Lower lobe of right lung (tissue), 2 donors: Measurements from ENCODE around the gene FLT1. TPM values are rescaled to one million over a fixed set of nuclear protein-coding genes. Genes with fewer than 3 reads are reported as not detected.

Source experiments
- ATAC-seq, 2 donors: fragments of 200-7000 bp; cut with Tn5 transposase; one replicate each; pipeline ENCODE4 v1.9.1; 2020 to 2022; ENCODE audit warnings: mild to moderate bottlenecking in 2 of 2, moderate library complexity in 2 of 2
- DNase-seq: peaks from one replicate; pipeline ENCODE4 v3.0.0-alpha.2; 2020
- H3K27ac ChIP-seq: fragments of 200-600 bp; one replicate; pipeline ENCODE4 v1.8.0; 2022
- H3K27me3 ChIP-seq: fragments of 200-600 bp; one replicate; pipeline ENCODE4 v1.8.0; 2022; ENCODE audit warnings: low read depth
- H3K36me3 ChIP-seq: fragments of 200-600 bp; one replicate; pipeline ENCODE4 v1.8.0; 2022; ENCODE audit warnings: mild to moderate bottlenecking
- H3K4me1 ChIP-seq: fragments of 200-600 bp; one replicate; pipeline ENCODE4 v1.8.0; 2022
- H3K4me3 ChIP-seq: fragments of 200-600 bp; one replicate; pipeline ENCODE4 v1.8.0; 2022; ENCODE audit warnings: mild to moderate bottlenecking
- H3K9me3 ChIP-seq: fragments of 200-600 bp; one replicate; pipeline ENCODE4 v1.8.0; 2022
- CTCF ChIP-seq: fragments of 200-600 bp; IDR thresholded peaks from one replicate; pipeline ENCODE4 v1.8.0; 2022; ENCODE audit warnings: antibody characterized with exemption, mild to moderate bottlenecking
- intact Hi-C: fragments of 100-400 bp; cut with DNase I; formaldehyde crosslinking; loops from one replicate; pipeline ENCODE4 v1.11.0; 2022
- total RNA-seq: library from RNA; stranded (reverse); fragmentation: NEBNext Ultra II Directional; extraction: Animal tissue kit (Norgen Biotek cat#: 25700); gene quantifications from one replicate; pipeline ENCODE4 v1.2.1, GENCODE V29; 2021
- donor health status: DM: no; HTN: yes; CAD: no; lungs with severe emphysema.

The FLT1 gene
- total RNA-seq, 1 donor from 2014 or later = 41.9 TPM

DNA sequence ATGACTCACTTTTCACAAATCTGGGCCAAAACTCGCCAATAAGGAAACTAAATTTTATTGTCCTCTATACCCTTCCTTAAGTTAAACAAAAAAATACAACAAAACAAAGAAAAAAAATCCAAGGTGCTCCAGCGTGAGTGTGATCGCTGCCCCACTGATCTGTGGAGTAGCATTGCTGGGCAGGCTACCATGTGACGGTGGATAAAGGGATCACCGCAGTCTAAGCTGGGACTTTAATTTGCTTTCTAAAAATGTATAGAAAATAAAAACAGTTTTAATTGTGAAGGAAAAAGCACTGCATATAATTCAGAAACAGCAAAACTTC, 92.9 kb downstream of the FLT1 start:
- no peak for DNase-seq
- no peak for ATAC-seq
- Histone ChIP-seq H3K4me1 (peaks cover 27% of the 10 kb centered on the region), H3K36me3 (peaks cover 9% of the 10 kb centered on the region), H3K9me3 (no peaks in the 10 kb centered on the region), H3K27ac (no peak overlapping the region), H3K27me3 (no peaks in the 10 kb centered on the region), H3K4me3 (no peak overlapping the region)
- no peak for TF ChIP-seq CTCF
- intact Hi-C loops = no loop called here

DNA sequence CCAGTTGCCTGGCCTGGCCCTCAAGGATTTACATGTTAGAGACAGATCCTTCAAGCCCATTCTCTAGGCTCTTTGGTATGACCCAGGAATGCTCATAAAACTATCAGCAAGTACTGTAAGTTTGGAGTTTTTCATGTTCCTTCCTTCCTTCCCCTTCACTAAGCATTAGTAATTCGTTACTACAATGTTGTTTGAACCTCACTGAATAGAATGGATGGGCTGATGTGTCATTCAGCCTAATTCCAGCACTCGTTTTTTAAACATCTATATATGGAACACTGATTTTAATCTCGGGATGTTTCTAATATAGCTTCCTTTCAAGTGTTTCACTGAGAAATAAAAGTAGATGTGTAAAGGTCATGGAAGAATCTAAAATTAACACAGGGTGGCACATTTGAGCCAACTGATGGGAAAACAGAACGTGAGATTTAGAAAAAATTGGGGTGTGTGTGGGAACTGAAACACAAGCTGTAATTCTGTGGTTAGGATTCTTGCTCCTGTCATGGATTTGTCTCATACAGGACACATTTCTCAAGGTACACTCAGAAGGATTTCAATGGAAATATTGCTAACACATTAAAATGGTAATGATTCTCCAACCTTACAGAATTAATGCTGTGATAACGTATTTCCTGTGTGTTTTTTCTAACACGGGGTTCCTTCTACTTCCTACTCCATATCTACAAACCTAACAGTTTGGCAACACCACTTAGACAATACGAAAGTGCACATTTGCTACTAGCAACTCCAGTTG, 93.4 kb downstream of the FLT1 start:
- DNase-seq = no peak
- peak; percentile 41 to 74 for ATAC-seq
- Histone ChIP-seq H3K27ac (no peak overlapping the region), H3K9me3 (no peaks in the 10 kb centered on the region), H3K4me3 (no peak overlapping the region), H3K36me3 (peaks cover 9% of the 10 kb centered on the region), H3K4me1 (peaks cover 27% of the 10 kb centered on the region), H3K27me3 (no peaks in the 10 kb centered on the region)
- intact Hi-C loops = no loop called here
- no peak for TF ChIP-seq CTCF

DNA sequence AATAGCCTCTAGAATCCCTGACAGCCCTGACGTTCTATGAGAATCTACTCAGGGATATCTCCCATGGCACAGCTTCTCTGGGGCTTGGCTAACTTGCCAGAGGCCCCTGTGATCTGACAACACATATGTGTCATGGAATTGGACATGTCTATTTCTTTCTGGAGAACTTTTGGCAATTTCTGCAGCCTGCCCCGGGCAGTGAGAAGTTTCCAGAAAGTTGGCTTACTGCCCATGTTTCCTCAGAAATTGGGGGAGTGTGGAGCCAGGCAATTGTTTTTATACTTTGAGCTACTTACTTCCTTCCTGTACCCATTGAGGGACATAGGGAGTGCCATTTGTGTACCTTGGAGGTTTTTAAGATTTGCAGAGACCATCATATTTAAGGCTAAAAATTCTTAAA, 98.9 kb downstream of the FLT1 start:
- DNase-seq (no peak), ATAC-seq (no peak)
- TF ChIP-seq CTCF = no peak
- Histone ChIP-seq H3K4me1 (peaks cover 25% of the 10 kb centered on the region), H3K27me3 (no peaks in the 10 kb centered on the region), H3K4me3 (no peak overlapping the region), H3K9me3 (no peaks in the 10 kb centered on the region), H3K36me3 (no peaks in the 10 kb centered on the region), H3K27ac (no peak overlapping the region)
- intact Hi-C loops = no loop called here

GRCh38 chr13:28394422-28394821, 100.5 kb downstream of the FLT1 start:
- Histone ChIP-seq H3K4me1 (peaks cover 17% of the 10 kb centered on the region), H3K27me3 (no peaks in the 10 kb centered on the region), H3K27ac (no peak overlapping the region), H3K36me3 (no peaks in the 10 kb centered on the region), H3K9me3 (no peaks in the 10 kb centered on the region), H3K4me3 (no peak overlapping the region)
- intact Hi-C loops = no loop called here
- peak; percentile 78 to 88 for ATAC-seq
- DNase-seq = no peak
- no peak for TF ChIP-seq CTCF

- Histone ChIP-seq H3K36me3 (no peaks in the 10 kb centered on the region), H3K4me1 (peaks cover 17% of the 10 kb centered on the region), H3K4me3 (no peak overlapping the region), H3K27ac (no peak overlapping the region), H3K27me3 (no peaks in the 10 kb centered on the region), H3K9me3 (no peaks in the 10 kb centered on the region)
- ATAC-seq = no peak
- intact Hi-C loops = no loop called here
- DNase-seq = no peak
- TF ChIP-seq CTCF = no peak
Observed at GRCh38 chr13:28392896-28393505, 101.9 kb downstream of the FLT1 start.
